Lower lobe of right lung (tissue), 2 donors: ENCODE results near the gene DIS3L2. TPM values are rescaled to one million over a fixed set of nuclear protein-coding genes. Genes with fewer than 3 reads are reported as not detected.

ENCODE experiments used
- ATAC-seq, 2 donors: fragments of 200-7000 bp; cut with Tn5 transposase; one replicate each; pipeline ENCODE4 v1.9.1; 2020 to 2022; ENCODE audit warnings: mild to moderate bottlenecking in 2 of 2, moderate library complexity in 2 of 2
- DNase-seq: peaks from one replicate; pipeline ENCODE4 v3.0.0-alpha.2; 2020
- H3K27ac ChIP-seq: fragments of 200-600 bp; one replicate; pipeline ENCODE4 v1.8.0; 2022
- H3K27me3 ChIP-seq: fragments of 200-600 bp; one replicate; pipeline ENCODE4 v1.8.0; 2022; ENCODE audit warnings: low read depth
- H3K36me3 ChIP-seq: fragments of 200-600 bp; one replicate; pipeline ENCODE4 v1.8.0; 2022; ENCODE audit warnings: mild to moderate bottlenecking
- H3K4me1 ChIP-seq: fragments of 200-600 bp; one replicate; pipeline ENCODE4 v1.8.0; 2022
- H3K4me3 ChIP-seq: fragments of 200-600 bp; one replicate; pipeline ENCODE4 v1.8.0; 2022; ENCODE audit warnings: mild to moderate bottlenecking
- H3K9me3 ChIP-seq: fragments of 200-600 bp; one replicate; pipeline ENCODE4 v1.8.0; 2022
- CTCF ChIP-seq: fragments of 200-600 bp; IDR thresholded peaks from one replicate; pipeline ENCODE4 v1.8.0; 2022; ENCODE audit warnings: antibody characterized with exemption, mild to moderate bottlenecking
- intact Hi-C: fragments of 100-400 bp; cut with DNase I; formaldehyde crosslinking; loops from one replicate; pipeline ENCODE4 v1.11.0; 2022
- total RNA-seq: library from RNA; stranded (reverse); fragmentation: NEBNext Ultra II Directional; extraction: Animal tissue kit (Norgen Biotek cat#: 25700); gene quantifications from one replicate; pipeline ENCODE4 v1.2.1, GENCODE V29; 2021
- donor health status: DM: no; HTN: yes; CAD: no; lungs with severe emphysema.

The DIS3L2 gene
- total RNA-seq, 1 donor from 2014 or later = 34.4 TPM

- DNase-seq (no peak), ATAC-seq (no peak)
- no peak overlapping the region for H3K27ac ChIP-seq
- H3K9me3 ChIP-seq = no peaks in the 10 kb centered on the region
- no peak for TF ChIP-seq CTCF
- H3K36me3 ChIP-seq = no peaks in the 10 kb centered on the region
- intact Hi-C loops = no loop called here
- H3K27me3 ChIP-seq = no peaks in the 10 kb centered on the region
- no peak overlapping the region for H3K4me3 ChIP-seq
- no peaks in the 10 kb centered on the region for H3K4me1 ChIP-seq
Measured at GRCh38 chr2:232097758-232098157, 136.2 kb downstream of the DIS3L2 start.

GRCh38 chr2:232102380-232102779 lies 140.9 kb downstream of the DIS3L2 start:
- no peak for TF ChIP-seq CTCF
- intact Hi-C loops = no loop called here
- DNase-seq = no peak
- H3K27ac ChIP-seq = no peak overlapping the region
- H3K4me1 ChIP-seq = no peaks in the 10 kb centered on the region
- H3K9me3 ChIP-seq = no peaks in the 10 kb centered on the region
- H3K36me3 ChIP-seq = no peaks in the 10 kb centered on the region
- no peaks in the 10 kb centered on the region for H3K27me3 ChIP-seq
- no peak for ATAC-seq
- H3K4me3 ChIP-seq = no peak overlapping the region

GRCh38 chr2:232103140-232103737 lies 141.7 kb downstream of the DIS3L2 start:
- H3K9me3 ChIP-seq = no peaks in the 10 kb centered on the region
- no peak for DNase-seq
- no peak for ATAC-seq
- intact Hi-C loops = no loop called here
- no peak for TF ChIP-seq CTCF
- H3K4me1 ChIP-seq = no peaks in the 10 kb centered on the region
- no peaks in the 10 kb centered on the region for H3K27me3 ChIP-seq
- H3K4me3 ChIP-seq = no peak overlapping the region
- H3K36me3 ChIP-seq = no peaks in the 10 kb centered on the region
- H3K27ac ChIP-seq = no peak overlapping the region

- ATAC-seq (no peak), DNase-seq (no peak)
- Histone ChIP-seq H3K4me3 (no peak overlapping the region), H3K27ac (no peak overlapping the region), H3K36me3 (no peaks in the 10 kb centered on the region), H3K27me3 (no peaks in the 10 kb centered on the region), H3K4me1 (no peaks in the 10 kb centered on the region), H3K9me3 (no peaks in the 10 kb centered on the region)
- intact Hi-C loops = no loop called here
- no peak for TF ChIP-seq CTCF
Measured at GRCh38 chr2:232104076-232104646, 142.6 kb downstream of the DIS3L2 start.

- no peaks in the 10 kb centered on the region for H3K9me3 ChIP-seq
- no peak overlapping the region for H3K27ac ChIP-seq
- no peaks in the 10 kb centered on the region for H3K36me3 ChIP-seq
- H3K27me3 ChIP-seq = no peaks in the 10 kb centered on the region
- ATAC-seq (no peak), DNase-seq (no peak)
- no peak overlapping the region for H3K4me3 ChIP-seq
- no peaks in the 10 kb centered on the region for H3K4me1 ChIP-seq
- intact Hi-C loops = no loop called here
- no peak for TF ChIP-seq CTCF
Measured at GRCh38 chr2:232111551-232111950, 150.0 kb downstream of the DIS3L2 start.
